K562 (cell line): ENCODE measurements around the gene COP1. TPM values are rescaled to one million over a fixed set of nuclear protein-coding genes. Genes with fewer than 3 reads are reported as not detected.

ENCODE experiments used
- CHD7 ChIP-seq: fragments of 200-600 bp; sonication (generic); IDR thresholded peaks from one replicate; pipeline ENCODE4 v1.6.1; 2012; ENCODE audit warnings: mild to moderate bottlenecking, low read depth, low read length, inconsistent platforms
- CXXC5 ChIP-seq: fragments of 250-450 bp; sonication (Bioruptor Pico); IDR thresholded peaks from 2 replicates; pipeline ENCODE4 v1.8.0; 2022; ENCODE audit warnings: inconsistent platforms, mild to moderate bottlenecking, moderate library complexity
- NR2C2 ChIP-seq, 2 experiments: fragments of 200-800 bp in 1 of 2; sonication (Bioruptor generic) in 1 of 2; sonication (generic) in 1 of 2; formaldehyde crosslinking in 1 of 2; IDR thresholded peaks; 2 replicates each; pipeline versions ENCODE4 v1.6.1 to v1.8.0; 2016 to 2022; ENCODE audit warnings: mild to moderate bottlenecking in 1 of 2, missing compliant biosample characterization in 1 of 2, missing genetic modification characterization in 1 of 2, missing genetic modification reagents in 1 of 2
- PATZ1 ChIP-seq: fragments of 250-450 bp; sonication (Bioruptor Pico); IDR thresholded peaks from 2 replicates; pipeline ENCODE4 v1.5.0; 2020; ENCODE audit warnings: mild to moderate bottlenecking, borderline replicate concordance
- POLR2A ChIP-seq: fragments of 450-650 bp; conservative IDR thresholded peaks from 2 replicates; pipeline ENCODE4 v1.6.1; 2016
- RNF2 ChIP-seq: sonication (generic); IDR thresholded peaks from 2 replicates; pipeline ENCODE4 v1.6.1; 2016
- ZNF644 ChIP-seq: fragments of 200-800 bp; sonication (Bioruptor generic); IDR thresholded peaks from 2 replicates; pipeline ENCODE4 v1.6.1; 2016; ENCODE audit warnings: low read depth, missing genetic modification characterization, missing compliant biosample characterization
- polyA plus RNA-seq, 8 experiments: library from polyadenylated mRNA; depleted of rRNA in 4 of 8; stranded (reverse) in 5 of 8; unstranded in 3 of 8; fragments of >200 nt; fragmentation: Nextera tagmentation in 2 of 8; fragmentation: Illumina TruSeq in 1 of 8; extraction: Ambion mirVana in 2 of 8; extraction: Trizol in 1 of 8; gene quantifications; 2 replicates each; pipeline versions ENCODE4 v1.2.1 to v1.2.3, GENCODE V29; 2011 to 2014; ENCODE audit warnings: inconsistent platforms in 1 of 8, missing spikeins in 1 of 8
- total RNA-seq, 7 experiments: library from RNA; depleted of rRNA in 6 of 7; stranded (reverse); fragments of >200 nt in 6 of 7; fragmentation: Illumina TruSeq in 2 of 7; extraction: Trizol in 2 of 7; gene quantifications; 2 replicates each; pipeline versions ENCODE4 v1.2.1 to v1.2.3, GENCODE V29; 2011 to 2021; ENCODE audit warnings: low replicate concordance in 1 of 7
- TF ChIP-seq, protein P1 (sequence below): fragments of 450-650 bp; IDR thresholded peaks from 2 replicates; pipeline ENCODE4 v1.6.1; 2016; ENCODE audit warnings: mild to moderate bottlenecking

The COP1 gene
- total and polyA plus RNA-seq, 9 of the 15 experiments (the other 6 are each of a cell fraction or from before 2014, with no cell fraction given): 25.8 to 77.7 (median 58.6) TPM

GRCh38 chr1:176111835-176112234 is 95.3 kb downstream of the COP1 start (continued):
- TF ChIP-seq CHD7: no peak
- TF ChIP-seq, protein P1, sequence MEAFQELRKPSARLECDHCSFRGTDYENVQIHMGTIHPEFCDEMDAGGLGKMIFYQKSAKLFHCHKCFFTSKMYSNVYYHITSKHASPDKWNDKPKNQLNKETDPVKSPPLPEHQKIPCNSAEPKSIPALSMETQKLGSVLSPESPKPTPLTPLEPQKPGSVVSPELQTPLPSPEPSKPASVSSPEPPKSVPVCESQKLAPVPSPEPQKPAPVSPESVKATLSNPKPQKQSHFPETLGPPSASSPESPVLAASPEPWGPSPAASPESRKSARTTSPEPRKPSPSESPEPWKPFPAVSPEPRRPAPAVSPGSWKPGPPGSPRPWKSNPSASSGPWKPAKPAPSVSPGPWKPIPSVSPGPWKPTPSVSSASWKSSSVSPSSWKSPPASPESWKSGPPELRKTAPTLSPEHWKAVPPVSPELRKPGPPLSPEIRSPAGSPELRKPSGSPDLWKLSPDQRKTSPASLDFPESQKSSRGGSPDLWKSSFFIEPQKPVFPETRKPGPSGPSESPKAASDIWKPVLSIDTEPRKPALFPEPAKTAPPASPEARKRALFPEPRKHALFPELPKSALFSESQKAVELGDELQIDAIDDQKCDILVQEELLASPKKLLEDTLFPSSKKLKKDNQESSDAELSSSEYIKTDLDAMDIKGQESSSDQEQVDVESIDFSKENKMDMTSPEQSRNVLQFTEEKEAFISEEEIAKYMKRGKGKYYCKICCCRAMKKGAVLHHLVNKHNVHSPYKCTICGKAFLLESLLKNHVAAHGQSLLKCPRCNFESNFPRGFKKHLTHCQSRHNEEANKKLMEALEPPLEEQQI: no peak
- no peak for TF ChIP-seq PATZ1
- no peak for TF ChIP-seq ZNF644 (tag)
- TF ChIP-seq POLR2A: no peak
- no peak for TF ChIP-seq NR2C2 (CRISPR knock-in tag; IDR thresholded peaks at IDR 0.05)
- TF ChIP-seq NR2C2 (tag; IDR thresholded peaks at IDR 0.05): no peak
- TF ChIP-seq CXXC5 (CRISPR knock-in tag): no peak
- no peak for TF ChIP-seq RNF2
- TF ChIP-seq, all 486 proteins: peak for 0
